ENCODE measurements around the gene GTF2F2. TPM values are rescaled to one million over a fixed set of nuclear protein-coding genes. Genes with fewer than 3 reads are reported as not detected.
"Not testable (repeated sequence)": the region's sequence is repeated elsewhere in the genome, so short reads cannot be mapped to it uniquely, and the experiment has no call there.

The GTF2F2 gene
- total RNA-seq, 1 experiment from 2014 or later: 33.8 TPM

- TF ChIP-seq ARID4B (CRISPR knock-in tag; IDR thresholded peaks at IDR 0.05; ENCODE audit: borderline replicate concordance) (no peak), ZNF425 (CRISPR knock-in tag; conservative IDR thresholded peaks at IDR 0.05) (no peak), ATF1 (CRISPR knock-in tag; IDR thresholded peaks at IDR 0.05) (no peak)
Observed at GRCh38 chr13:45297456-45298205, 177.3 kb downstream of the GTF2F2 start (continued).

GRCh38 chr13:45298206-45298505 is 177.8 kb downstream of the GTF2F2 start:
- Mint-ChIP-seq H3K27ac (no peak overlapping the region), H3K36me3 (no peaks in the 10 kb centered on the region), H3K27me3 (ENCODE audit: low read depth) (no peaks in the 10 kb centered on the region), H3K9me3 (no peaks in the 10 kb centered on the region), H3K4me1 (peaks cover 19% of the 10 kb centered on the region), H3K4me3 (no peak overlapping the region)
- POLR2A ChIA-PET: no interaction called here
- CTCF ChIA-PET: interaction anchor here (1.5 to 1.6 kb wide), 2 partner anchors 17 to 251 kb away, joined by 4 to 6 read pairs; no protein-coding TSS in a partner anchor
- TF ChIP-seq ZBTB21 (CRISPR knock-in tag; IDR thresholded peaks at IDR 0.05; ENCODE audit: borderline replicate concordance) (no peak), TCF7 (CRISPR knock-in tag; IDR thresholded peaks at IDR 0.05; ENCODE audit: low read depth) (no peak), ZNF423 (CRISPR knock-in tag; IDR thresholded peaks at IDR 0.05) (no peak), NR1H2 (CRISPR knock-in tag; IDR thresholded peaks at IDR 0.05) (no peak), JAZF1 (CRISPR knock-in tag; IDR thresholded peaks at IDR 0.05) (no peak), CDX4 (CRISPR knock-in tag; IDR thresholded peaks at IDR 0.05; ENCODE audit: borderline replicate concordance) (no peak), ZBTB43 (CRISPR knock-in tag; IDR thresholded peaks at IDR 0.05) (no peak), ZNF121 (CRISPR knock-in tag; IDR thresholded peaks at IDR 0.05) (no peak), GTF2I (CRISPR knock-in tag; conservative IDR thresholded peaks at IDR 0.05) (no peak), USF2 (CRISPR knock-in tag; IDR thresholded peaks at IDR 0.05) (no peak)
- DNase-seq (ENCODE audit: low spot score) (no peak), ATAC-seq (no peak)

- H3K9me3 Mint-ChIP-seq; H3K27me3 Mint-ChIP-seq (ENCODE audit: low read depth); H3K36me3 Mint-ChIP-seq; H3K4me3 Mint-ChIP-seq; ATAC-seq; DNase-seq (ENCODE audit: low spot score); H3K27ac Mint-ChIP-seq; POLR2A ChIA-PET: not testable (repeated sequence)
- CTCF ChIA-PET: interaction anchor here (1.6 kb wide), 1 partner anchor 17 kb away, joined by 6 read pairs; no protein-coding TSS in a partner anchor
- peaks cover 21% of the 10 kb centered on the region for H3K4me1 Mint-ChIP-seq
Observed at GRCh38 chr13:45298550-45298949, 178.2 kb downstream of the GTF2F2 start.

All from WTC11 (cell line).